GM12865 (cell line): ENCODE data around the gene TMEM80.
A peak's percentile ranks its signal among the peaks of the same experiment; 100 is the strongest.

Source experiments
- DNase-seq: peaks from one replicate; pipeline ENCODE4 v3.0.0; 2010; ENCODE audit warnings: low read depth
- H3K4me3 ChIP-seq: 2 replicates; pipeline ENCODE4 v1.5.1; 2011; ENCODE audit warnings: mild to moderate bottlenecking, low read depth, low read length, control low read depth
- TF ChIP-seq, protein P1 (sequence below): IDR thresholded peaks from 2 replicates; pipeline ENCODE4 v1.5.1; 2011; ENCODE audit warnings: low read length, control low read depth, low read depth, inconsistent platforms; ENCODE audit not compliant: insufficient read depth; ENCODE audit errors: missing control alignments

The TMEM80 gene

DNA sequence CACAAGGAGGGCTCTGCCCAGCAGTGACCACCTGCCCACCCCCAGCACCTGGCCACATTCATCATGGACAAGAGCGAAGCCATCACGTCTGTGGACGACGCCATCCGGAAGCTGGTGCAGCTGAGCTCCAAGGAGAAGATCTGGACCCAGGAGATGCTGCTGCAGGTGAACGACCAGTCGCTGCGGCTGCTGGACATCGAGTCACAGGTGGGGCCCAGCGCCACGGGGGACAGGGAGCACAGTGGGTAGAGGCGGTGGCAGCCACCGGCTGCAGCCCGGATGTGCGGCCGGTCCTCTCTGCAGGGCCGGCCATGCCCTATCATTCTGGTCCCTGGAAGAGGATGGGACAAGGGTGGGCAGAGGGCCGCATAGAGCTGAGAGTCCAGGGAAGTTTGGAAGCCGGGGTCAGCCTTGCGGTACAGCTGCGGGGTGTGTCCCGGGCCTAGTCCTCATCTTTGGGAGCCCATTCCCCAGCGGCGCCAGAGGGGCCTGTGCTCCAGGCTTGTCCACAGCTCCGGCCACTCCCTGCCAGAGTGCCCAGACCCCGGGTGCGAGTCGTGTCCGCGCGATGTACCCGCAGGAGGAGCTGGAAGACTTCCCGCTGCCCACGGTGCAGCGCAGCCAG lies 24.5 kb downstream of the TMEM80 start:
- no peak overlapping the region; the same call in 1 of the 2 replicates for H3K4me3 ChIP-seq
- DNase-seq, result no peak
- TF ChIP-seq, protein P1, sequence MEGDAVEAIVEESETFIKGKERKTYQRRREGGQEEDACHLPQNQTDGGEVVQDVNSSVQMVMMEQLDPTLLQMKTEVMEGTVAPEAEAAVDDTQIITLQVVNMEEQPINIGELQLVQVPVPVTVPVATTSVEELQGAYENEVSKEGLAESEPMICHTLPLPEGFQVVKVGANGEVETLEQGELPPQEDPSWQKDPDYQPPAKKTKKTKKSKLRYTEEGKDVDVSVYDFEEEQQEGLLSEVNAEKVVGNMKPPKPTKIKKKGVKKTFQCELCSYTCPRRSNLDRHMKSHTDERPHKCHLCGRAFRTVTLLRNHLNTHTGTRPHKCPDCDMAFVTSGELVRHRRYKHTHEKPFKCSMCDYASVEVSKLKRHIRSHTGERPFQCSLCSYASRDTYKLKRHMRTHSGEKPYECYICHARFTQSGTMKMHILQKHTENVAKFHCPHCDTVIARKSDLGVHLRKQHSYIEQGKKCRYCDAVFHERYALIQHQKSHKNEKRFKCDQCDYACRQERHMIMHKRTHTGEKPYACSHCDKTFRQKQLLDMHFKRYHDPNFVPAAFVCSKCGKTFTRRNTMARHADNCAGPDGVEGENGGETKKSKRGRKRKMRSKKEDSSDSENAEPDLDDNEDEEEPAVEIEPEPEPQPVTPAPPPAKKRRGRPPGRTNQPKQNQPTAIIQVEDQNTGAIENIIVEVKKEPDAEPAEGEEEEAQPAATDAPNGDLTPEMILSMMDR, result no peak

- peak overlapping the region; percentile 31 for H3K4me3 ChIP-seq
- TF ChIP-seq, protein P1, result no peak
- peak; percentile 60 for DNase-seq
Observed at GRCh38 chr11:720642-721246, 25.1 kb downstream of the TMEM80 start.

GRCh38 chr11:721247-721740 lies 25.7 kb downstream of the TMEM80 start:
- DNase-seq, result no peak
- TF ChIP-seq, protein P1, result no peak
- H3K4me3 ChIP-seq, result peak overlapping the region; percentile 31

DNA sequence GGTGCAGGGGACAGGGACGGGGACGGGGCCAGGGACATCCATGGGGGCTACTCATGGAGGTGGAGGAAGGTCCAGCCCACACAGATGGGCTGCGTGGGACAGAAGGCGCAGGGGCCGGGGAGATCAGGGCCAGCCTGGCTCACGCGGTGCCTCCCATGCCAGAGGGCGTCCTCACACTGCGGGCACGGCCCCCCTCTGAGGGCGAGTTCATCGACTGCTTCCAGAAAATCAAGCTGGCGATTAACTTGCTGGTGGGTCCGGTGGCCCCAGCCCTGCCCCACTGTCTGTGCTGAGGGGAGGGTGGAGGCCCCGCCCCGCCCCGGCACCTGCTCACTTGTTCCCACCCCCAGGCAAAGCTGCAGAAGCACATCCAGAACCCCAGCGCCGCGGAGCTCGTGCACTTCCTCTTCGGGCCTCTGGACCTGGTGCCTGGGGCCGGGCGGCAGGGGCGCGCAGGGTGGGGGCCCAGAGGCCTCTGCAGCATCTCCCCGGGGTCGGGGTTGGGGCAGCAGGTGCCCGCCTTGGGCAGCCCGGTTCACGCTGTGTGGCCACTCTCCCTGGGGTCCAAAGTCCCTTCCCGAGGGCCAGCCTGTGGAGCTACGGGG lies 26.2 kb downstream of the TMEM80 start:
- H3K4me3 ChIP-seq, result no peak overlapping the region
- TF ChIP-seq, protein P1, result no peak
- peak; percentile 65 for DNase-seq

DNA sequence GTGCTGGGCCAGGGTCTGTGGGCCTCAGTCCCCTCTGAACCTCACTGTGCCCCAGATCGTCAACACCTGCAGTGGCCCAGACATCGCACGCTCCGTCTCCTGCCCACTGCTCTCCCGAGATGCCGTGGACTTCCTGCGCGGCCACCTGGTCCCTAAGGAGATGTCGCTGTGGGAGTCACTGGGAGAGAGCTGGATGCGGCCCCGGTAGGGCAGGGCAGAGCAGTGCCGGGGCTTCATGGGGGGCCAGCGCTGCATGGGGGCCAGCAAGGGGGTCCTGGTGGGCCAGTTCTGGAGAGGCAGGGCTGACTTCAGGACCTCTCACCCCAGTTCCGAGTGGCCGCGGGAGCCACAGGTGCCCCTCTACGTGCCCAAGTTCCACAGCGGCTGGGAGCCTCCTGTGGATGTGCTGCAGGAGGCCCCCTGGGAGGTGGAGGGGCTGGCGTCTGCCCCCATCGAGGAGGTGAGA lies 26.8 kb downstream of the TMEM80 start:
- TF ChIP-seq, protein P1, result no peak
- DNase-seq, result no peak
- no peak overlapping the region for H3K4me3 ChIP-seq

- peak; percentile 78 for DNase-seq
- TF ChIP-seq, protein P1, result peak; percentile 51
- no peak overlapping the region for H3K4me3 ChIP-seq
Observed at GRCh38 chr11:723120-723883, 27.7 kb downstream of the TMEM80 start.
